Stimulated activated effector memory CD8-positive, alpha-beta T cell treated with anti-CD3 and anti-CD28 coated beads, Interleukin-12 subunit alpha, Interleukin-12 subunit beta, amount 100 ng/mL, for 72 hours (primary cell): ENCODE results near the gene RALGPS1.

Source experiments
- ATAC-seq: fragments of 150-1000 bp; cut with Tn5 transposase; 2 replicates; pipeline ENCODE4 v1.10.0; 2021
- DNase-seq, 2 donors: peaks; one replicate each; pipeline ENCODE4 v3.0.0; 2021 to 2022; ENCODE audit warnings: low spot score in 2 of 2
- H3K27ac Mint-ChIP-seq: one replicate; pipeline ENCODE4 v1.8.0; 2022; ENCODE audit warnings: mild to moderate bottlenecking, mixed read lengths
- H3K36me3 Mint-ChIP-seq: one replicate; pipeline ENCODE4 v1.8.0; 2022; ENCODE audit warnings: mild to moderate bottlenecking, mixed read lengths
- H3K4me1 Mint-ChIP-seq: one replicate; pipeline ENCODE4 v1.8.0; 2022; ENCODE audit warnings: mixed read lengths
- H3K4me3 Mint-ChIP-seq: one replicate; pipeline ENCODE4 v1.8.0; 2022; ENCODE audit warnings: mild to moderate bottlenecking, mixed read lengths
- H3K9me3 Mint-ChIP-seq: one replicate; pipeline ENCODE4 v1.8.0; 2022; ENCODE audit warnings: mixed read lengths

The RALGPS1 gene

GRCh38 chr9:126933334-126933980 lies 18.9 kb downstream of the RALGPS1 start:
- Mint-ChIP-seq H3K4me1 (no peaks in the 10 kb centered on the region), H3K9me3 (no peaks in the 10 kb centered on the region), H3K36me3 (no peaks in the 10 kb centered on the region), H3K27ac (no peak overlapping the region), H3K4me3 (no peak overlapping the region)
- ATAC-seq = no peak
- no peak for DNase-seq

DNA sequence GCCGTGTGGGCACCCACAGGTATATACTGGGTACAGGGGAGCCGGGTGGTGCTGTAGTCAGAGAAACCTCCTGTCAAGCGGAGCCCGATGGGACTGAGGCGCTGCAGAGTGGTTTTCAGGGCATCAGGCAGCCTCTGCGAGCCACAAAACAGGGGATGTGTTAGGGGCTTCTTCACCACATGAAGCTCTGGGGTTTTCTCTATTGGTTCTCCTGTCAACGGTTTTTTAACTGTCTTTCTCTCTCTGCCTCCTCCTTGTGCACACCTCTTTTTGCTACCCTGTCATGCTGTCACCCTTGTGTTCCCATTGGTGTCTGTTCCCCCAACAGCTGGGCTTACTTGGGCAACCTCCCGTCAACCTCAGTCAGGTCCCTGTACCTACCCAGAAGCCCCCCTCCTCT lies 19.9 kb downstream of the RALGPS1 start:
- no peak for ATAC-seq

DNA sequence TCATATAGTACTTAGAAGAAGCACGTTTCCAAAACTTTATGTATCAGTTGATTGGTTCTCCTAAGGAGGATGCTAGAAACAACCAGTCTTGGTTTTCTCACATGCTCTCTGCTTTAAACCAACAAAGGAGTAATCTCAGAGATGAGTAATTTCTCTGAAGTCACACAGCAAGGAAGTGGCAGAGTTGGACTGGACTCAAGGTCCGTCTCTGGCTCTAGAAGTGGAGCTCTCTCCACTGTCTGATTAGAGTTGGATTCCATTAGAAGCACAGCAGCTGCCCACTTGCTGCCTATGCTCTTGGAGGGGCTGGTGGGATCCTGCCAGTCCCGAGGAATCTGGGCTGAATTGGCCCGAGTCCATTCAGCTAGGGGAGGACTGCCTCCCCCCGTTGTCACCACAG lies 21.0 kb downstream of the RALGPS1 start:
- Mint-ChIP-seq H3K4me3 (no peak overlapping the region), H3K9me3 (no peaks in the 10 kb centered on the region), H3K36me3 (no peaks in the 10 kb centered on the region), H3K4me1 (peaks cover 4% of the 10 kb centered on the region), H3K27ac (no peak overlapping the region)
- ATAC-seq (no peak), DNase-seq (no peak)

More for the DNA sequence above, 19.9 kb downstream of the RALGPS1 start:
- H3K4me3 Mint-ChIP-seq = no peak overlapping the region
- H3K36me3 Mint-ChIP-seq = no peaks in the 10 kb centered on the region
- no peaks in the 10 kb centered on the region for H3K9me3 Mint-ChIP-seq
- H3K27ac Mint-ChIP-seq = peak overlapping the region; percentile 17
- no peaks in the 10 kb centered on the region for H3K4me1 Mint-ChIP-seq
- DNase-seq = no peak

DNA sequence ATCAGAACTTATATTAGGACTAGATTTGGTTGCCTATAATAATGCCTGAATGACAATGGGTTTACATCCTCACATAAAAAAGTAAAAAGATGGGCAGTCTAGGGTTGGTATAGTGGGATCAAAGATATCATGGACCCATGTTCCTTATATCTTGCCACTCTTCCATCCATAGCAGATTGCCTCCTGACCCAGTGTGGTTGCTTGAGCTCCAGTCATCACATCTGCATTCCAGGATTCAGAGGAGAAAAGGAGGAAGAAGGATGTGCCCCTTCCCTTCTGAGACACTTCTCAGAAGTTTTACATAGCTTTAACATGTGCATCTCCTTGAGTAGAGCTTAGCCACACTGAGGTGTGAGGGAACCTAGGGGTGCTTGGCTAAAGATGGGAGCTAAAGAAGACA lies 22.9 kb downstream of the RALGPS1 start:
- no peak for ATAC-seq
- Mint-ChIP-seq H3K27ac (no peak overlapping the region), H3K9me3 (no peaks in the 10 kb centered on the region), H3K4me1 (peaks cover 6% of the 10 kb centered on the region), H3K4me3 (no peak overlapping the region), H3K36me3 (no peaks in the 10 kb centered on the region)
- no peak for DNase-seq

DNA sequence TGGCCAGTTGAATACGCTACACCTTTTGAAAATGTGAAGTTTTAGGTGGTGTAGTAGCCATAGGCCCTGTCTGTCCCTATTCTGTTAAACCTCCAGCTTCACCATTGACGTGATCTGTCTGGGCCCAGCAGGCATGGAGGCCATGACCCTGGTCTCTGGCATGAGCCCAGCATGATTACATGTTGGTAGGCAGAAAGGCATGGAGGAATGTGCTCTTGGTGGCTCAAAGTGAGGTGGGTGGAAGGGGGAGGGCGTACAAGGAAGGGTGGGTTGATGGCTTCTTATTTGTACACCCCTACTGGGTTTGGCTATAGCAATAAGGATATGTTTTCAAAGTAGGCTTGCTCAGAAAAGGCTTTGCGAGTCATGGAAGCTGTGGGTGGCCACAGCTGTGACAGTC lies 23.7 kb downstream of the RALGPS1 start:
- H3K36me3 Mint-ChIP-seq = no peaks in the 10 kb centered on the region
- ATAC-seq = no peak
- H3K4me1 Mint-ChIP-seq = peaks cover 6% of the 10 kb centered on the region
- H3K27ac Mint-ChIP-seq = no peak overlapping the region
- DNase-seq = no peak
- no peak overlapping the region for H3K4me3 Mint-ChIP-seq
- H3K9me3 Mint-ChIP-seq = no peaks in the 10 kb centered on the region

GRCh38 chr9:126939821-126940221 lies 25.2 kb downstream of the RALGPS1 start:
- ATAC-seq (no peak), DNase-seq (no peak)
- H3K4me1 Mint-ChIP-seq = peaks cover 6% of the 10 kb centered on the region
- no peaks in the 10 kb centered on the region for H3K36me3 Mint-ChIP-seq
- no peaks in the 10 kb centered on the region for H3K9me3 Mint-ChIP-seq
- no peak overlapping the region for H3K27ac Mint-ChIP-seq
- H3K4me3 Mint-ChIP-seq = no peak overlapping the region

DNA sequence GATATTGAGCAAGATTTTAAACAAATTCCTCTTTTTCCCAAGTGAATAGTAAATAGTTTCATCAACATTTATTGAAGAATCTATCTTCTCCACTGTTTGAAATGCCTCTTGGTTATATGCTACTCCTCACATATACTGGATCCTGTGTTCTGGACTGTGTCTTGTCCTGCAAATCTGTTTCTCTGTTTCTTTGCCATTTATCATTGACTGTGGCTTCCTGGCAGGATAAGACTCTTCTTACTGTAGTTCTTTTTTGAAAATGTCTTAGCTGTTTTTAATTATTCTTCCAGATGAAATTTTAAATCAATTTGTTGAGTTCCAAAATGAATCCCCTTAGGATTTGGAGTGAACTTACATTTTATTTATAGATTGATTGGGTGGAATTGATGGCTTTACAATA lies 27.8 kb downstream of the RALGPS1 start:
- ATAC-seq (no peak), DNase-seq (no peak)
- Mint-ChIP-seq H3K27ac (no peak overlapping the region), H3K36me3 (no peaks in the 10 kb centered on the region), H3K9me3 (no peaks in the 10 kb centered on the region), H3K4me3 (no peak overlapping the region), H3K4me1 (peaks cover 6% of the 10 kb centered on the region)

- Mint-ChIP-seq H3K4me1 (peaks cover 2% of the 10 kb centered on the region), H3K36me3 (no peaks in the 10 kb centered on the region), H3K4me3 (no peak overlapping the region), H3K27ac (peak overlapping the region; percentile 39), H3K9me3 (no peaks in the 10 kb centered on the region)
- ATAC-seq (no peak), DNase-seq (no peak)
These were observed 31.1 kb downstream of the RALGPS1 start for GRCh38 chr9:126945682-126946081.

GRCh38 chr9:126947529-126947928 lies 32.9 kb downstream of the RALGPS1 start:
- Mint-ChIP-seq H3K4me3 (no peak overlapping the region), H3K9me3 (no peaks in the 10 kb centered on the region), H3K4me1 (peaks cover 5% of the 10 kb centered on the region), H3K36me3 (no peaks in the 10 kb centered on the region), H3K27ac (no peak overlapping the region)
- ATAC-seq = no peak
- DNase-seq = no peak

DNA sequence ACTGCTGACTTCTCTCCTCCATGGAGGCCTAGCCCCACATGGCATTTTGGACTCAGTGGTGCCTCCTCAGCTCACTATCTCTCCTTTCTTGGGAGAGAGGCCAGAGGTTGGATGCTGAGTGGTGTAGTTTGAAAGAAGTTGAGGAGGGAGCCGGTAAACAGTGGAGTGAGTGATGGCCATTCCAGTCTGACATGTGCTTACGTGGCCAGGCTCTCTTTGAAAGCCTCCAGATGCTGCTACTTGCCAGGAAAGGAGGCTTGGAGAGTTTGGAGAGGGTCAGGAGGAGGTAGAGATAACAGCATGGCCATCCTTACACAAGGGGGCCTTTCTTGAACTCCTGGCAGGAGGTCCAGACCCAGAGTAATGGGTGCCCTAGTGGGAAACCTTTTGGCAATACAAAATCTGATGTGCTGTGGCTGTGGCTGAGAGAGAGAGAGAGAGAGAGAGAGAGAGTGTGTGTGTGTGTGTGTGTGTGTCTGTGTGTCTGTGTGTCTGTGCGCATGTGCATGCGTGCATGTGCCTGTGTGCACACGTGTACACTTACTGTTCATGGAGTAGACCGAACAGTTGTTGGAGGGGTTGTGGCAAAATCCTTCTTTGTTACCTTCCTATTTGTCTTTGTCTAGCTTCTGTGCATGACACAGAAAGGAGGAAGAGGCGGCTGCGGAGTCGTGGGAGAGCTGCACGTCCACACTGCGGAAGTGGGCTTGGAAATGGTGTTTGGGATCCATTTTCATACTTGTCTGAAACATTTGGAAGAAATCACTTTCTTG lies 37.8 kb downstream of the RALGPS1 start:
- no peaks in the 10 kb centered on the region for H3K9me3 Mint-ChIP-seq
- H3K4me3 Mint-ChIP-seq = no peak overlapping the region
- H3K4me1 Mint-ChIP-seq = peaks cover 6% of the 10 kb centered on the region
- ATAC-seq (no peak), DNase-seq (no peak)
- peak overlapping the region; percentile 67 for H3K27ac Mint-ChIP-seq
- H3K36me3 Mint-ChIP-seq = no peaks in the 10 kb centered on the region

DNA sequence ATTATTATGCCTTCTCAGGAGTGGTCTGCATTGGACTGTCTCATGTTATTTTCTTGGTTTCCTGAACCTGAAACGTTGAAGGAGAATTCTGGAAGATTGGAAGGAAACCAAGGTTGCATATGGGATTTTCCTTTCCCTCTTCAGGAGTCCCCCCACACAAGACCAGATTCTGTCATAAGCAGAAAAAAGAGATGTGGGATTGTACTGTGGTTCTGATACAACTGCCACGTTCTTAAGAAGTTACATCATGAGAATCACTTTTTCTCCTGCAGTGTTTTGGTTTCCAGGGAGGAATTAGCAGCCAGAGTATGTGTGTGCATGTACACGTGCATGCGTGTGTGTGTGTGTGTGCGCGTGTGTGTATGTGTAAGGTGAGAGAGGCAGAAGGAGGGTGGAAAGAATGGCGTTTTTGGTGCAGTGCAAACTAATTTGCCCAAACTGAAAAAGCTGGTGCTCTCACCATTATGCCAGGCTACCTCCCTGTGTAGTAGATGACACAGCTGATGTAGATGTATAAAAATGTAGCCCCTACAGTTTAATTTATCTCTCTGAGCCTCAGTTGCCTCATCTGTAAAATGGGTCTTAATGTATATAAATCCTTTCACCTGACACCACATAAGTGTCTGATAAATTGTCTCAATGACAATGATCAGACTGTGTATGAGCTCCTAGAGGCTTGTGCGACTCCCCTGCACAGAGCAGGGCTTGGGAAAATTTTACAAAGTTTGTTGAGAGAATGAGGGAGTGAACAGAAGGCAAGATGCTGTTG lies 38.6 kb downstream of the RALGPS1 start:
- ATAC-seq = no peak
- DNase-seq = no peak
- Mint-ChIP-seq H3K4me1 (peaks cover 6% of the 10 kb centered on the region), H3K27ac (no peak overlapping the region), H3K4me3 (no peak overlapping the region), H3K9me3 (no peaks in the 10 kb centered on the region), H3K36me3 (no peaks in the 10 kb centered on the region)

- H3K4me3 Mint-ChIP-seq = no peak overlapping the region
- H3K9me3 Mint-ChIP-seq = no peaks in the 10 kb centered on the region
- H3K4me1 Mint-ChIP-seq = peaks cover 6% of the 10 kb centered on the region
- H3K36me3 Mint-ChIP-seq = no peaks in the 10 kb centered on the region
- ATAC-seq = no peak
- H3K27ac Mint-ChIP-seq = no peak overlapping the region
- DNase-seq = no peak
These were observed 41.2 kb downstream of the RALGPS1 start for GRCh38 chr9:126955811-126956210.

DNA sequence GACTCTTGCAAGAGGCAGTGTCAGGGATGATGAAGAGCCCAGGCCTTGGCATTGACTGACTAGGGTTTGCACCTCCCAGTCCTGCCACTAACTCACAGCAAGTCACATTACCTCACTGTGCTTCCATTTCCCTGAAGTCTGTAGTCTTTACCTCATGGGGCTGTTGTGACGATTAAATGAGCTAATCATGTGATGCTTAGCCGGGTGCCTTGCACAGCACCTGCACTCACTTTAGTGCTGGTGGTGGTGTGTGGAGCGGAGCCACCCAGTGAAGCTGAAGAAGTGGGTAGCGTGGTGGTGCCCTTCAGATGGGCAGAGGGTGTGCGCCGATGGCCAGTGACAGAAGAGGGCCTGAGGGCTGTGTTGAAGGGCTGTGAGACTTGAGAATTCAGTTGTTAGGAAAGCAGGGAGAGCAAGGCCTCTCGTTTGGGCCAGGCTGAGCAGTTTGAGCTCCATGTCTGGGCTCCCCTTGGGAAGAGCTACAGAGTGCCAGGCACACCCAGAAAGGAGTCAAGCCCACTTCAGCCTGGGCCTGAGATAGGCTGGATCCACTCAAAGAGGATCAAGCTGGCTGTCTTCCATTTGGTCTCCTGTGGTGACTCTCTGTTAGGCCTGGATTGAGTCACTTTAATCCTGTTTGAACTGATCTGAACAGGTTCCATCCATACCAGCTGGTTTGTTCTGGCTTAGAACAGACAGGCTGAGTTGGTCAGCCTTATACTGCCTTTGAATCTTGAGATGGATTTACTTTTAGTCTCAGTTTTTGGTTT lies 42.5 kb downstream of the RALGPS1 start:
- no peaks in the 10 kb centered on the region for H3K36me3 Mint-ChIP-seq
- DNase-seq = no peak
- no peak overlapping the region for H3K4me3 Mint-ChIP-seq
- H3K4me1 Mint-ChIP-seq = peaks cover 6% of the 10 kb centered on the region
- H3K9me3 Mint-ChIP-seq = no peaks in the 10 kb centered on the region
- no peak overlapping the region for H3K27ac Mint-ChIP-seq
- ATAC-seq = no peak

DNA sequence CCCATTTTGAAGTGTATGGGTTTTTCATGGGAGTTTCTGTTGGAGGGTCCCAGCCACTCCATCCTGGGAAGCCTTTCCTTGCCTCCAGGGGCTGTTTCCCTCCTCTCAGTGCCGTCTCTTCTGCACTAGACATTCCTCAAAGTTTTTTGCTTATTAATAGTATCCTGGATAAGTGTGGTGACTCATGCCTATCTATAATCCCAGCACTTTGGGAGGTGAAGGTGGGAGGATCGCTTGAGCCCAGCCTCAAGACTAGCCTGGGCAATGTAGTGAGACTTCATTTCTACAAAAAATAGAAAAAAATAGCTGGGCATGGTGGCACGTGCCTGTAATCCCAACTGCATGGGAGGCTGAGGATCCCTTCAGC lies 43.1 kb downstream of the RALGPS1 start:
- no peaks in the 10 kb centered on the region for H3K9me3 Mint-ChIP-seq
- DNase-seq = no peak
- H3K27ac Mint-ChIP-seq = no peak overlapping the region
- no peak for ATAC-seq
- H3K4me1 Mint-ChIP-seq = peaks cover under 1% of the 10 kb centered on the region
- H3K36me3 Mint-ChIP-seq = no peaks in the 10 kb centered on the region
- H3K4me3 Mint-ChIP-seq = no peak overlapping the region

DNA sequence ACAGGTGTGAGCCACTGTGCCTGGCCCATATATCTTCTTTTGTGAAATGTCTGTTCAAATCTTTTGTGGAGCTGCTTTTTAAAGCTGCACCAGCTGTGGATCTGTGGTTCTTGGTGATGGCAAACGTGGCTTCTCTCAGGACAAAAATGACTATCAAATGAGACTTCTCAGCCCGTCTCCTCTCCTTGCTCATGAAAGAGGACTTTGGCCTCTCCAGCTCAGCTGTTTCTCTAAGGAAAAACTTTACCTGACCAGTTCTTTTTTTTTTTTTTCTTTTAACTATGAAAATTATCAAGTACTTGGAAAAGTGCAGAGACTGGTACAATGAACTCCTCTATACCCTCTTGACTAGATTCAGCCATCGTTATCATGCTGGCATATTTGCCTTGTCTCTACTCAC lies 44.8 kb downstream of the RALGPS1 start:
- no peak for ATAC-seq
- H3K36me3 Mint-ChIP-seq = no peaks in the 10 kb centered on the region
- no peaks in the 10 kb centered on the region for H3K4me1 Mint-ChIP-seq
- no peaks in the 10 kb centered on the region for H3K9me3 Mint-ChIP-seq
- no peak overlapping the region for H3K4me3 Mint-ChIP-seq
- no peak overlapping the region for H3K27ac Mint-ChIP-seq
- DNase-seq = no peak
